MCF 10A (cell line): ENCODE results near the gene CBX2. TPM values are rescaled to one million over a fixed set of nuclear protein-coding genes. Genes with fewer than 3 reads are reported as not detected.

Source experiments
- BruUV-seq: library from RNA; stranded (reverse); fragments of 400-500 nt; replicated peaks from 2 replicates; lab custom pipeline; 2021; lab: Mats Ljungman, UMichigan
- CTCF ChIA-PET: fragments of 300-600 bp; sonication (Branson Sonifier 250); formaldehyde crosslinking; extraction: SDS; loops from one replicate; lab custom pipeline; 2021; ENCODE audit warnings: antibody characterized with exemption, inconsistent platforms; lab: Yijun Ruan, JAX
- POLR2A ChIA-PET: fragments of 300-600, 350-650 bp; sonication (Branson Sonifier 250); formaldehyde crosslinking; extraction: SDS; loops from one replicate; lab custom pipeline; 2020; ENCODE audit warnings: antibody characterized with exemption, inconsistent platforms; lab: Yijun Ruan, JAX
- DNase-seq: peaks from one replicate; pipeline ENCODE4 v3.0.0-alpha.2; 2018; ENCODE audit not compliant: unreplicated experiment
- H3K27ac Mint-ChIP-seq: one replicate; pipeline ENCODE4 v1.8.0; 2022; ENCODE audit warnings: mild to moderate bottlenecking, low read depth, mixed read lengths; ENCODE audit not compliant: unreplicated experiment
- H3K27me3 Mint-ChIP-seq: one replicate; pipeline ENCODE4 v1.8.0; 2022; ENCODE audit warnings: mixed read lengths; ENCODE audit not compliant: insufficient read depth, unreplicated experiment
- H3K36me3 Mint-ChIP-seq: one replicate; pipeline ENCODE4 v1.8.0; 2022; ENCODE audit warnings: mild to moderate bottlenecking, moderate library complexity, mixed read lengths; ENCODE audit not compliant: insufficient read depth, unreplicated experiment
- H3K4me1 Mint-ChIP-seq: one replicate; pipeline ENCODE4 v1.8.0; 2022; ENCODE audit warnings: mixed read lengths; ENCODE audit not compliant: insufficient read depth, unreplicated experiment
- H3K4me3 Mint-ChIP-seq: one replicate; pipeline ENCODE4 v1.8.0; 2022; ENCODE audit warnings: mild to moderate bottlenecking, moderate library complexity, mixed read lengths; ENCODE audit not compliant: unreplicated experiment
- H3K9me3 Mint-ChIP-seq: one replicate; pipeline ENCODE4 v1.8.0; 2022; ENCODE audit warnings: mixed read lengths; ENCODE audit not compliant: unreplicated experiment
- intact Hi-C: fragments of 100-400 bp; cut with micrococcal nuclease; formaldehyde crosslinking; loops from 2 replicates; pipeline ENCODE4 v1.14.1; 2022
- total RNA-seq: library from RNA; stranded (reverse); gene quantifications from 2 replicates; pipeline ENCODE4 v1.2.3, GENCODE V29; 2022
- TF ChIP-seq, protein P1 (sequence below): fragments of 200-600 bp; IDR thresholded peaks from one replicate; pipeline ENCODE4 v1.8.0; 2022; ENCODE audit warnings: antibody characterized with exemption, mild to moderate bottlenecking; ENCODE audit not compliant: unreplicated experiment

CBX2 gene
- total RNA-seq, 1 experiment from 2014 or later = 3.9 TPM

GRCh38 chr17:79775632-79776031 lies 2.3 kb upstream of the CBX2 start:
- ChIA-PET POLR2A (interaction anchor here (1.1 to 1.6 kb wide), 2 partner anchors 18 to 76 kb away, joined by 3 to 4 read pairs; no protein-coding TSS in a partner anchor), CTCF (interaction anchor here (0.6 kb wide), 2 partner anchors 343 to 522 kb away, joined by 3 to 4 read pairs; no protein-coding TSS in a partner anchor)
- H3K36me3 Mint-ChIP-seq = no peaks in the 10 kb centered on the region
- TF ChIP-seq, protein P1, sequence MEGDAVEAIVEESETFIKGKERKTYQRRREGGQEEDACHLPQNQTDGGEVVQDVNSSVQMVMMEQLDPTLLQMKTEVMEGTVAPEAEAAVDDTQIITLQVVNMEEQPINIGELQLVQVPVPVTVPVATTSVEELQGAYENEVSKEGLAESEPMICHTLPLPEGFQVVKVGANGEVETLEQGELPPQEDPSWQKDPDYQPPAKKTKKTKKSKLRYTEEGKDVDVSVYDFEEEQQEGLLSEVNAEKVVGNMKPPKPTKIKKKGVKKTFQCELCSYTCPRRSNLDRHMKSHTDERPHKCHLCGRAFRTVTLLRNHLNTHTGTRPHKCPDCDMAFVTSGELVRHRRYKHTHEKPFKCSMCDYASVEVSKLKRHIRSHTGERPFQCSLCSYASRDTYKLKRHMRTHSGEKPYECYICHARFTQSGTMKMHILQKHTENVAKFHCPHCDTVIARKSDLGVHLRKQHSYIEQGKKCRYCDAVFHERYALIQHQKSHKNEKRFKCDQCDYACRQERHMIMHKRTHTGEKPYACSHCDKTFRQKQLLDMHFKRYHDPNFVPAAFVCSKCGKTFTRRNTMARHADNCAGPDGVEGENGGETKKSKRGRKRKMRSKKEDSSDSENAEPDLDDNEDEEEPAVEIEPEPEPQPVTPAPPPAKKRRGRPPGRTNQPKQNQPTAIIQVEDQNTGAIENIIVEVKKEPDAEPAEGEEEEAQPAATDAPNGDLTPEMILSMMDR = no peak
- H3K4me1 Mint-ChIP-seq = peaks cover 7% of the 10 kb centered on the region
- no peaks in the 10 kb centered on the region for H3K9me3 Mint-ChIP-seq
- BruUV-seq = no TSS peak
- intact Hi-C loops = loop anchor here (2.0 kb wide), 1 partner anchor 33 kb away; no protein-coding TSS in a partner anchor
- no peak overlapping the region for H3K27ac Mint-ChIP-seq
- peaks cover 26% of the 10 kb centered on the region for H3K27me3 Mint-ChIP-seq
- DNase-seq = no peak
- no peak overlapping the region for H3K4me3 Mint-ChIP-seq

DNA sequence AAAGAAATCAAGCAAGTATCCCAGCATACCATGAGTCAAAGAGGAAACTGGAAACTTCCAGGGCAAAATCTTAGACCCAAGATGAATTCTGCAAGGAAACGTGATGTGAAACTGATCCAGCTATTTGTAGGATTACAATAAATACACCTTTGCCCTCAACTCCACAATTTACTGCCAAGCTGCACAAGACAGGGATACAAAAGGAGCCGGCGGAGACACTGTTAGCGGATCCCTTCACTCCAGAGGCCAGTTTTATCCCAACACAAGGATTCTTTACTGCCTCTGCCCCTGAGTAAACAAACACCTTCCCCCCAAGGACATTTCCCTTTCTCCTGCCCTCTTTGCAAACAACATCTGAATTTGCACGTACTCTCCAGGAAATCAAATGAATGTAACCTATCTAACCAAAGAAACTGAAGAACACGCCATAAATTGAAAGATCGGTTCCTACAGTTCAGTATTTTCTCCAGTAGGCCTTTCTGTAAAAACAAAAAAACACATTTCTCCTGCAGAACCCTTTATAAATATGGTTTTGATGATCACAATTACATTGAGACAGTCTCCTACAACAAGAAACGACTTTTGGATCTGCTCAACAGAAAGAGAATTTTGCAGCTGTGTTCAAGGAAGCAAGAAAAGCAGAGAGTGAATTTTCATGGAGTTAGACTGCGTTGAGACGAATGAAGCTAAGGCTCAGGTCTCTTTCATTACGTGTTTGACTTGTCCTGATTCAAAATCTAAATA lies 1.4 kb upstream of the CBX2 start:
- no peaks in the 10 kb centered on the region for H3K36me3 Mint-ChIP-seq
- no TSS peak for BruUV-seq
- TF ChIP-seq, protein P1 = no peak
- H3K4me1 Mint-ChIP-seq = peaks cover 7% of the 10 kb centered on the region
- peaks cover 26% of the 10 kb centered on the region for H3K27me3 Mint-ChIP-seq
- H3K27ac Mint-ChIP-seq = no peak overlapping the region
- ChIA-PET CTCF (interaction anchor here (0.6 to 1.0 kb wide), 3 partner anchors 31 to 405 kb away, joined by 3 to 9 read pairs (median 3); no protein-coding TSS in a partner anchor), POLR2A (interaction anchor here (0.6 to 3.7 kb wide), 7 partner anchors 20 to 76 kb away, joined by 3 to 17 read pairs (median 4); partner anchors contain the start of gene CBX8)
- H3K9me3 Mint-ChIP-seq = no peaks in the 10 kb centered on the region
- peak overlapping the region; percentile 76 for H3K4me3 Mint-ChIP-seq
- intact Hi-C loops = loop anchor here (2.0 kb wide), 1 partner anchor 34 kb away; no protein-coding TSS in a partner anchor
- DNase-seq = no peak

- H3K9me3 Mint-ChIP-seq = no peaks in the 10 kb centered on the region
- H3K36me3 Mint-ChIP-seq = no peaks in the 10 kb centered on the region
- TF ChIP-seq, protein P1 = peak; percentile 25
- ChIA-PET CTCF (interaction anchor here (0.6 to 1.0 kb wide), 2 partner anchors 31 to 404 kb away, joined by 3 to 9 read pairs; no protein-coding TSS in a partner anchor), POLR2A (interaction anchor here (0.6 to 3.7 kb wide), 8 partner anchors 20 to 75 kb away, joined by 3 to 17 read pairs (median 4); partner anchors contain the start of gene CBX8)
- H3K27ac Mint-ChIP-seq = no peak overlapping the region
- peaks cover 26% of the 10 kb centered on the region for H3K27me3 Mint-ChIP-seq
- peak; percentile 69 for DNase-seq
- H3K4me1 Mint-ChIP-seq = peaks cover 7% of the 10 kb centered on the region
- H3K4me3 Mint-ChIP-seq = peak overlapping the region; percentile 76
- intact Hi-C loops = loop anchor here (2.0 kb wide), 1 partner anchor 35 kb away; no protein-coding TSS in a partner anchor
- no TSS peak for BruUV-seq
Observed at GRCh38 chr17:79777120-79777893, 641 bp upstream of the CBX2 start.
